ENCODE results near the gene RSRP1. TPM values are rescaled to one million over a fixed set of nuclear protein-coding genes. Genes with fewer than 3 reads are reported as not detected.

RSRP1 gene
- total RNA-seq, 1 experiment from 2014 or later, result 58.0 TPM

- Histone ChIP-seq H3K4me1 (peaks cover 13% of the 10 kb centered on the region), H3K27ac (no peak overlapping the region)
- DNase-seq, result peak in 1 of 2 experiments; percentile 19
Measured at GRCh38 chr1:25197235-25197975, 49.8 kb downstream of the RSRP1 start.

GRCh38 chr1:25196830-25197229 lies 50.4 kb downstream of the RSRP1 start:
- peaks cover 13% of the 10 kb centered on the region for H3K4me1 ChIP-seq
- no peaks in the 10 kb centered on the region for H3K36me3 ChIP-seq
- peaks cover 8% of the 10 kb centered on the region; the same call in 1 of the 2 replicates for H3K27me3 ChIP-seq

More at GRCh38 chr1:25197235-25197975, 49.8 kb downstream of the RSRP1 start:
- Histone ChIP-seq H3K4me3 (no peak overlapping the region), H3K36me3 (no peaks in the 10 kb centered on the region), H3K27me3 (peaks cover 8% of the 10 kb centered on the region; the same call in 1 of the 2 replicates), H3K9me3 (replicated peaks) (no peaks in the 10 kb centered on the region)

GRCh38 chr1:25195835-25196234 lies 51.4 kb downstream of the RSRP1 start:
- no peak overlapping the region for H3K4me3 ChIP-seq
- H3K9me3 ChIP-seq (replicated peaks), result no peaks in the 10 kb centered on the region
- no peak overlapping the region for H3K27ac ChIP-seq
- no peaks in the 10 kb centered on the region for H3K36me3 ChIP-seq
- no peak for DNase-seq
- peaks cover 4% of the 10 kb centered on the region; the same call in 1 of the 2 replicates for H3K27me3 ChIP-seq
- H3K4me1 ChIP-seq, result peaks cover 13% of the 10 kb centered on the region

More at GRCh38 chr1:25196830-25197229, 50.4 kb downstream of the RSRP1 start:
- Histone ChIP-seq H3K27ac (no peak overlapping the region), H3K4me3 (no peak overlapping the region), H3K9me3 (replicated peaks) (no peaks in the 10 kb centered on the region)
- DNase-seq, result no peak

GRCh38 chr1:25194572-25195020 lies 52.7 kb downstream of the RSRP1 start:
- Histone ChIP-seq H3K27ac (no peak overlapping the region), H3K4me1 (peaks cover 13% of the 10 kb centered on the region), H3K4me3 (no peak overlapping the region), H3K9me3 (replicated peaks) (no peaks in the 10 kb centered on the region), H3K27me3 (no peaks in the 10 kb centered on the region; the same call in 1 of the 2 replicates), H3K36me3 (no peaks in the 10 kb centered on the region)
- DNase-seq, result no peak

- Histone ChIP-seq H3K27ac (no peak overlapping the region), H3K9me3 (replicated peaks) (no peaks in the 10 kb centered on the region), H3K36me3 (no peaks in the 10 kb centered on the region), H3K4me3 (no peak overlapping the region), H3K4me1 (peaks cover 13% of the 10 kb centered on the region; the same call in 1 of the 2 replicates), H3K27me3 (no peaks in the 10 kb centered on the region; the same call in 1 of the 2 replicates)
- DNase-seq, result no peak
Measured at GRCh38 chr1:25194054-25194453, 53.2 kb downstream of the RSRP1 start.

- H3K27me3 ChIP-seq, result no peaks in the 10 kb centered on the region; the same call in 1 of the 2 replicates
- peaks cover 9% of the 10 kb centered on the region; the same call in 1 of the 2 replicates for H3K4me1 ChIP-seq
- no peaks in the 10 kb centered on the region for H3K36me3 ChIP-seq
- no peak overlapping the region for H3K27ac ChIP-seq
- no peak for DNase-seq
- H3K4me3 ChIP-seq, result no peak overlapping the region
- no peaks in the 10 kb centered on the region for H3K9me3 ChIP-seq (replicated peaks)
Measured at GRCh38 chr1:25193229-25193628, 54.0 kb downstream of the RSRP1 start.

Other genes with a start within 250 kb of the RSRP1 start
- 39.3 and 43.2 TPM in 2 replicates for gene SYF2, start 15.0 kb downstream of the RSRP1 start, total RNA-seq (2014; rRNA removed; shearing (Covaris generic))
- not detected in 2 replicates for gene RHD, start 25.1 kb upstream of the RSRP1 start, total RNA-seq (2014; rRNA removed; shearing (Covaris generic))
- 125 and 137 TPM in 2 replicates for gene TMEM50A, start 90.9 kb upstream of the RSRP1 start, total RNA-seq (2014; rRNA removed; shearing (Covaris generic))
- 0.18 and 0.28 TPM in 2 replicates for gene RHCE, start 173.4 kb upstream of the RSRP1 start, total RNA-seq (2014; rRNA removed; shearing (Covaris generic))
- gene MACO1, start 183.4 kb upstream of the RSRP1 start, total RNA-seq (2014; rRNA removed; shearing (Covaris generic)), result 17.3 and 17.5 TPM in 2 replicates

Measured in SJCRH30 (cell line).